NT2/D1 (cell line): ENCODE results near the gene PARP14.
"Not testable (repeated sequence)": the region's sequence is repeated elsewhere in the genome, so short reads cannot be mapped to it uniquely, and the experiment has no call there.

ENCODE experiments used
- DNase-seq: peaks from one replicate; pipeline ENCODE4 v3.0.0-alpha.2; 2011; ENCODE audit warnings: low read depth, low spot score
- H3K27me3 ChIP-seq: 2 replicates; pipeline ENCODE4 v1.6.0; 2011; ENCODE audit warnings: mild to moderate bottlenecking; ENCODE audit not compliant: insufficient read length, insufficient read depth
- H3K36me3 ChIP-seq: 2 replicates; pipeline ENCODE4 v1.6.1; 2011; ENCODE audit warnings: mild to moderate bottlenecking, low read length, mixed read lengths; ENCODE audit not compliant: insufficient read depth, insufficient read length
- H3K4me1 ChIP-seq: 2 replicates; pipeline ENCODE4 v1.5.1; 2011; ENCODE audit not compliant: insufficient read depth, insufficient read length
- H3K4me3 ChIP-seq: 2 replicates; pipeline ENCODE4 v1.5.1; 2011; ENCODE audit warnings: low read depth; ENCODE audit not compliant: insufficient read length
- H3K9ac ChIP-seq: 2 replicates; pipeline ENCODE4 v1.6.0; 2011; ENCODE audit warnings: low read depth; ENCODE audit not compliant: insufficient read length
- H3K9me3 ChIP-seq: 2 replicates; pipeline ENCODE4 v1.5.1; 2011; ENCODE audit warnings: mild to moderate bottlenecking, low read length; ENCODE audit not compliant: insufficient read depth
- SUZ12 ChIP-seq: IDR thresholded peaks from 2 replicates; pipeline ENCODE4 v1.6.1; 2011; ENCODE audit not compliant: insufficient read length, insufficient read depth; ENCODE audit errors: extremely low read depth
- YY1 ChIP-seq: IDR thresholded peaks from 2 replicates; pipeline ENCODE4 v1.6.1; 2011; ENCODE audit not compliant: insufficient read length, insufficient read depth
- ZNF274 ChIP-seq: IDR thresholded peaks from 2 replicates; pipeline ENCODE4 v1.6.1; 2011; ENCODE audit warnings: mild to moderate bottlenecking, low read depth, low read length

The PARP14 gene

GRCh38 chr3:122681974-122682409 is 1.4 kb downstream of the PARP14 start:
- no peak overlapping the region for H3K9ac ChIP-seq
- TF ChIP-seq YY1 (no peak), ZNF274 (no peak), SUZ12 (no peak)
- peaks cover 34% of the 10 kb centered on the region for H3K27me3 ChIP-seq
- H3K4me3 ChIP-seq, result no peak overlapping the region
- DNase-seq, result no peak
- H3K4me1 ChIP-seq, result peaks cover 9% of the 10 kb centered on the region
- H3K9me3 ChIP-seq, result no peaks in the 10 kb centered on the region
- no peaks in the 10 kb centered on the region for H3K36me3 ChIP-seq

GRCh38 chr3:122682778-122683411 is 2.3 kb downstream of the PARP14 start:
- peaks cover 34% of the 10 kb centered on the region for H3K27me3 ChIP-seq
- not testable (repeated sequence) for H3K4me3 ChIP-seq, H3K9ac ChIP-seq, H3K9me3 ChIP-seq, H3K4me1 ChIP-seq, H3K36me3 ChIP-seq, DNase-seq

- Histone ChIP-seq H3K9me3 (no peaks in the 10 kb centered on the region), H3K4me3 (no peak overlapping the region), H3K9ac (no peak overlapping the region), H3K4me1 (no peaks in the 10 kb centered on the region), H3K36me3 (no peaks in the 10 kb centered on the region), H3K27me3 (peaks cover 4% of the 10 kb centered on the region)
- TF ChIP-seq YY1 (no peak), SUZ12 (no peak), ZNF274 (no peak)
- DNase-seq, result no peak
Observed at GRCh38 chr3:122687298-122687697, 6.7 kb downstream of the PARP14 start.

- Histone ChIP-seq H3K36me3 (no peaks in the 10 kb centered on the region), H3K4me1 (no peaks in the 10 kb centered on the region), H3K9me3 (no peaks in the 10 kb centered on the region), H3K4me3 (no peak overlapping the region), H3K27me3 (peaks cover 2% of the 10 kb centered on the region), H3K9ac (no peak overlapping the region)
- no peak for DNase-seq
- TF ChIP-seq ZNF274 (no peak), SUZ12 (no peak), YY1 (no peak)
Observed at GRCh38 chr3:122688996-122689395, 8.4 kb downstream of the PARP14 start.

GRCh38 chr3:122689587-122689986 is 8.9 kb downstream of the PARP14 start:
- Histone ChIP-seq H3K27me3 (no peaks in the 10 kb centered on the region), H3K9ac (no peak overlapping the region), H3K9me3 (no peaks in the 10 kb centered on the region), H3K36me3 (no peaks in the 10 kb centered on the region), H3K4me1 (no peaks in the 10 kb centered on the region), H3K4me3 (no peak overlapping the region)
- DNase-seq, result no peak
- TF ChIP-seq YY1, result no peak

GRCh38 chr3:122690096-122690495 is 9.5 kb downstream of the PARP14 start:
- Histone ChIP-seq H3K4me3 (no peak overlapping the region), H3K4me1 (no peaks in the 10 kb centered on the region), H3K9ac (no peak overlapping the region), H3K9me3 (no peaks in the 10 kb centered on the region), H3K36me3 (no peaks in the 10 kb centered on the region), H3K27me3 (no peaks in the 10 kb centered on the region)
- no peak for DNase-seq
- TF ChIP-seq YY1 (no peak), SUZ12 (no peak), ZNF274 (no peak)

DNA sequence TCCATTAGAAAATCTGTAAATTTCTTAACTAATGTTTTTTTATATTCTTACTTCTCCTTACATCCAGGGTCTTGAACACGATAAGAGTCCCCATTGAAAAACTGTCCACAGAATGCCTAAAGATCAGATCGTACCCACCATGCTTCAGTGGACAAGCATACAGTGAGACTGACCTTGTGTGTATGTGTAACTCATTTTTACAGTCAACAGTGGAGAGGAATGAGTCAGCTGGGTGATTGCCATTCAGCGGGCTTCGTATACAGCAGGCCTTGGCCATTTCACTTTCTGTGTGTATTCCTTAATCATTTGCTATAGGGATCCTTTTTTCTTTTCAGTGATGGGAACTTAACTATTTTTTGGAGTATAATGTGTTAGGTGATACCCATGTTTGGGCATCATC is 10.6 kb downstream of the PARP14 start:
- Histone ChIP-seq H3K36me3 (no peaks in the 10 kb centered on the region), H3K9me3 (no peaks in the 10 kb centered on the region), H3K9ac (no peak overlapping the region), H3K4me1 (no peaks in the 10 kb centered on the region), H3K27me3 (no peaks in the 10 kb centered on the region), H3K4me3 (no peak overlapping the region)
- DNase-seq, result no peak
- TF ChIP-seq ZNF274 (no peak), SUZ12 (no peak), YY1 (no peak)

DNA sequence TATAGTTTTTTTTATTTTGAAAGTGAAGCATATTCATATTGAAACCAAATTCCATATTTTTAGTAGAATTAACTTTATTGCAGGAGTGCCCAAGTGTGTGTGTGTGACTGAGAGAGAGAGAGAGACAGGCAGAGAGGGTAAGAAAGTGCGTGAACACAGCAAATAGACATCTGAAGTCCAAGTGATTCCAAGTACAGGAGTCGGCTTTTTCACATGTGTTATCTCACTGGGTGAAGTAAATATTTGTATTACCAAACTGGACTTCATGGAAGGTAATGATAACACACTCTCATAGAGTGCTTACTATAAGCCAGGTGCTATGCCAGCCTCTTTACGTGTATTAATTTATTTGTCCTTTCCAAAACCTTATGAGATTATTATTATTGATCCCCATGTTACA is 12.0 kb downstream of the PARP14 start:
- Histone ChIP-seq H3K9ac (no peak overlapping the region), H3K27me3 (no peaks in the 10 kb centered on the region), H3K9me3 (no peaks in the 10 kb centered on the region), H3K4me1 (no peaks in the 10 kb centered on the region), H3K36me3 (no peaks in the 10 kb centered on the region), H3K4me3 (no peak overlapping the region)
- DNase-seq, result no peak
- TF ChIP-seq YY1, result no peak
- TF ChIP-seq ZNF274, result no peak
- TF ChIP-seq SUZ12, result no peak
